GM12878 (cell line): ENCODE data around the gene CTDP1. TPM values are rescaled to one million over a fixed set of nuclear protein-coding genes. Genes with fewer than 3 reads are reported as not detected.

Experiments used
- ATAC-seq: fragments of 200-7000 bp; cut with Tn5 transposase; 3 replicates; pipeline ENCODE4 v1.9.1; 2020; ENCODE audit warnings: mild to moderate bottlenecking, moderate library complexity
- BruUV-seq: library from RNA; stranded (reverse); fragments of 400-500 nt; replicated peaks from 2 replicates; lab custom pipeline; 2021; lab: Mats Ljungman, UMichigan
- CTCF ChIA-PET: fragments of 300-600 bp; sonication (Branson Sonifier 250); formaldehyde crosslinking; extraction: SDS; loops from one replicate; lab custom pipeline; 2021; ENCODE audit warnings: inconsistent platforms; lab: Yijun Ruan, JAX
- POLR2A ChIA-PET: fragments of 350-600 bp; formaldehyde crosslinking; extraction: SDS; loops from one replicate; lab custom pipeline; 2021; ENCODE audit warnings: inconsistent platforms; lab: Charles Lee
- RAD21 ChIA-PET: fragments of 300-600 bp; sonication (Branson Sonifier 250); formaldehyde crosslinking; loops from one replicate; lab custom pipeline; 2023; ENCODE audit warnings: antibody characterized with exemption; ENCODE audit not compliant: unreplicated experiment; lab: Charles Lee
- SMC1A ChIA-PET: fragments of 300-600 bp; sonication (Branson Sonifier 250); formaldehyde crosslinking; loops from one replicate; lab custom pipeline; 2023; ENCODE audit not compliant: unreplicated experiment, uncharacterized antibody; lab: Charles Lee
- DNase-seq: peaks from one replicate; pipeline ENCODE4 v3.0.0-alpha.2; 2011; ENCODE audit warnings: low read depth, low spot score
- FAIRE-seq: peaks from 3 replicates; lab custom pipeline; 2011; peaks lifted over from hg19 to GRCh38; lab: Jason Lieb, UNC
- H2AFZ ChIP-seq: 2 replicates; pipeline ENCODE4 v1.6.0; 2011; ENCODE audit warnings: low read depth, low read length, control low read depth; ENCODE audit not compliant: control insufficient read depth
- H3K27ac ChIP-seq: 2 replicates; pipeline ENCODE4 v1.5.1; 2011; ENCODE audit warnings: control low read depth; ENCODE audit not compliant: control insufficient read depth, insufficient read depth
- H3K27me3 ChIP-seq, 2 experiments: replicated peaks in 1 of 2; 2 replicates each; pipeline versions ENCODE4 v1.6.0 to v1.6.1; 2011; ENCODE audit warnings: low read length in 1 of 2; ENCODE audit not compliant: control insufficient read depth in 2 of 2, insufficient read depth in 2 of 2
- H3K36me3 ChIP-seq, 2 experiments: 2 replicates each; pipeline ENCODE4 v1.5.1; 2011; ENCODE audit warnings: low read length in 1 of 2; ENCODE audit not compliant: control insufficient read depth in 2 of 2, insufficient read depth in 2 of 2
- H3K4me1 ChIP-seq: 2 replicates; pipeline ENCODE4 v1.6.1; 2011; ENCODE audit warnings: mild to moderate bottlenecking, low read length, moderate library complexity, mixed read lengths; ENCODE audit not compliant: control insufficient read depth, insufficient read depth
- H3K4me2 ChIP-seq: 2 replicates; pipeline ENCODE4 v1.6.0; 2011; ENCODE audit warnings: control low read depth; ENCODE audit not compliant: control insufficient read depth, insufficient read depth
- H3K4me3 ChIP-seq: fragments of 200-600 bp; sonication (generic); 2 replicates; pipeline ENCODE4 v1.5.1; 2016
- H3K79me2 ChIP-seq: 2 replicates; pipeline ENCODE4 v1.6.0; 2011; ENCODE audit warnings: low read length; ENCODE audit not compliant: control insufficient read depth, insufficient read depth
- H3K9ac ChIP-seq: 2 replicates; pipeline ENCODE4 v1.8.0; 2011; ENCODE audit warnings: low read length, control low read depth, mixed read lengths; ENCODE audit not compliant: control insufficient read depth, insufficient read depth
- H3K9me3 ChIP-seq: replicated peaks from 3 replicates; pipeline ENCODE4 v1.5.1; 2011; ENCODE audit warnings: mild to moderate bottlenecking, low read length; ENCODE audit not compliant: control insufficient read depth, insufficient read depth
- H4K20me1 ChIP-seq: 2 replicates; pipeline ENCODE4 v1.6.0; 2011; ENCODE audit not compliant: control insufficient read depth, insufficient read depth
- SRF ChIP-seq, 2 experiments: IDR thresholded peaks; 2 replicates each; pipeline ENCODE4 v1.6.1; 2011; ENCODE audit warnings: low read depth in 2 of 2, low read length in 2 of 2, mild to moderate bottlenecking in 1 of 2, moderate library complexity in 1 of 2
- WGBS: methylation state at CpG from one replicate; pipeline ENCODE4 v1.1.6; 2016; ENCODE audit warnings: low lambda C conversion rate; ENCODE audit not compliant: insufficient replicate concordance, insufficient coverage; ENCODE audit errors: missing lambda C conversion rate; 5-methylcytosine and 5-hydroxymethylcytosine counted together
- in situ Hi-C: fragments of 300-500 bp; cut with MboI; formaldehyde crosslinking; loops from 9 replicates; pipeline ENCODE4 v1.14.3; 2018; ENCODE audit warnings: mixed read lengths
- intact Hi-C: fragments of 100-400 bp; cut with micrococcal nuclease; formaldehyde crosslinking; loops from one replicate; pipeline ENCODE4 v1.14.2; 2022; ENCODE audit not compliant: unreplicated experiment
- polyA plus RNA-seq, 11 experiments: library from polyadenylated mRNA; depleted of rRNA in 4 of 11; unstranded in 6 of 11; stranded (reverse) in 5 of 11; fragments of >200 nt; fragmentation: Nextera tagmentation in 4 of 11; fragmentation: Illumina TruSeq in 1 of 11; extraction: Ambion mirVana in 4 of 11; extraction: Trizol in 1 of 11; gene quantifications; 1 replicate in 1 of 11; 2 replicates in 10 of 11; pipeline versions ENCODE4 v1.2.1 to v1.2.3, GENCODE V29; 2011 to 2016; ENCODE audit warnings: inconsistent platforms in 2 of 11, missing spikeins in 2 of 11, low read depth in 1 of 11
- total RNA-seq, 4 experiments: library from RNA; depleted of rRNA in 3 of 4; stranded (reverse); fragments of >200 nt in 3 of 4; fragmentation: Illumina TruSeq in 1 of 4; extraction: Trizol in 1 of 4; gene quantifications; 2 replicates each; pipeline versions ENCODE4 v1.2.1 to v1.2.3, GENCODE V29; 2013 to 2021
- TF ChIP-seq, protein P1 (sequence below): fragments of 450-650 bp; IDR thresholded peaks from 2 replicates; pipeline ENCODE4 v1.6.1; 2016; ENCODE audit warnings: mild to moderate bottlenecking

The CTDP1 gene
- total and polyA plus RNA-seq, 10 of the 15 experiments (the other 5 are each of a cell fraction or from before 2014, with no cell fraction given) = 0.32 to 31.3 (median 8.8) TPM

DNA sequence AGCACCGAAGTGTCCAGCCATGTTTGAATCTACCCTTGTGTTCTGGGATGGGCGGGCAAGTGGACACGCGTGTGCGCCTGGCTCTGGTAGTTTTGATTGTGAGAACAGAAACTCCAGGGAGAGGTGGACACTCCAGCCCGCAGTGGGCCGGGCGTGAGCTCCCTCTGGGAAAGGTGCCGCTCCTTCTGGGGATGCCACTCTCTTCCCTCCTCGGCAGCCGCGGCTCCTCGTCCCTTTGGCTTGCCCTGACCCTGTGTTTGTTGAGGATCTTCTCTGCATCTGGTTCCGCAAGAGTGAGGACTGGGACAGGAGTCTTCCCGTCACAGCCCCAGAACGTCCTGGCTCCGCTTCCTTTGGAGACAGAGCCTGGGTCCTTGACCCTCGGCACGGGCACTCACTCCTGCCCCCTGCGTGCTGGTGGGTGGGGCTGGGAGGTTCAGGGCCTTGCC is 1.3 kb downstream of the CTDP1 start:
- WGBS = 84% methylated on average over 20 of the region's 20 CpGs
- Histone ChIP-seq H3K36me3 (peaks cover 0 to 5% of the 10 kb centered on the region in 2 experiments; a peak in 2 of 4 replicates), H3K4me3 (peak overlapping the region; percentile 61), H3K9me3 (no peaks in the 10 kb centered on the region; the same call in 2 of the 3 replicates), H3K79me2 (peaks cover 71% of the 10 kb centered on the region), H3K9ac (peak overlapping the region; percentile 82), H3K27ac (peak overlapping the region; percentile 20; the same call in 1 of the 2 replicates), H4K20me1 (peaks cover 2% of the 10 kb centered on the region; the same call in 1 of the 2 replicates), H3K27me3 (no peaks in the 10 kb centered on the region), H3K4me1 (peaks cover 33% of the 10 kb centered on the region), H2AFZ (no peak overlapping the region), H3K4me2 (peak overlapping the region; percentile 95)
- no peak for TF ChIP-seq SRF (IDR thresholded peaks at IDR 0.05; ENCODE audit: low read depth in 2 of 2, low read length in 2 of 2)
- TF ChIP-seq, protein P1, sequence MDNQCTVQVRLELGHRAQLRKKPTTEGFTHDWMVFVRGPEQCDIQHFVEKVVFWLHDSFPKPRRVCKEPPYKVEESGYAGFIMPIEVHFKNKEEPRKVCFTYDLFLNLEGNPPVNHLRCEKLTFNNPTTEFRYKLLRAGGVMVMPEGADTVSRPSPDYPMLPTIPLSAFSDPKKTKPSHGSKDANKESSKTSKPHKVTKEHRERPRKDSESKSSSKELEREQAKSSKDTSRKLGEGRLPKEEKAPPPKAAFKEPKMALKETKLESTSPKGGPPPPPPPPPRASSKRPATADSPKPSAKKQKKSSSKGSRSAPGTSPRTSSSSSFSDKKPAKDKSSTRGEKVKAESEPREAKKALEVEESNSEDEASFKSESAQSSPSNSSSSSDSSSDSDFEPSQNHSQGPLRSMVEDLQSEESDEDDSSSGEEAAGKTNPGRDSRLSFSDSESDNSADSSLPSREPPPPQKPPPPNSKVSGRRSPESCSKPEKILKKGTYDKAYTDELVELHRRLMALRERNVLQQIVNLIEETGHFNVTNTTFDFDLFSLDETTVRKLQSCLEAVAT = peak; percentile 60; the same call in 1 of the 2 replicates
- intact Hi-C loops (loop anchor here (2.0 to 10.0 kb wide), 3 partner anchors 282 to 464 kb away; partner anchors contain the start of gene TXNL4A), in situ Hi-C loops (loop anchor here (5.0 kb wide), 2 partner anchors 276 to 356 kb away; no protein-coding TSS in a partner anchor)
- ChIA-PET RAD21 (no interaction called here), SMC1A (interaction anchor here (1.2 kb wide), 1 partner anchor 27 kb away, joined by 5 read pairs; no protein-coding TSS in a partner anchor), POLR2A (interaction anchor here (0.9 kb wide), 1 partner anchor 353 kb away, joined by 3 read pairs; no protein-coding TSS in a partner anchor), CTCF (no interaction called here)
- FAIRE-seq (no peak), DNase-seq (no peak), ATAC-seq (no peak)
- no TSS peak for BruUV-seq
